K562 (cell line): Measurements from ENCODE around the gene DUSP10. TPM values are rescaled to one million over a fixed set of nuclear protein-coding genes. Genes with fewer than 3 reads are reported as not detected.

Experiments used
- ARNT ChIP-seq, 2 experiments: fragments of 450-650 bp; IDR thresholded peaks; 2 replicates each; pipeline ENCODE4 v1.6.1; 2016; ENCODE audit warnings: mild to moderate bottlenecking in 1 of 2
- ASH1L ChIP-seq: fragments of 450-650 bp; IDR thresholded peaks from 2 replicates; pipeline ENCODE4 v1.6.1; 2018; ENCODE audit warnings: borderline replicate concordance, mild to moderate bottlenecking, low read depth; ENCODE audit not compliant: partially characterized antibody
- ATF1 ChIP-seq, 2 experiments: fragments of 450-650 bp in 1 of 2; IDR thresholded peaks; 2 replicates each; pipeline ENCODE4 v1.6.1; 2016; ENCODE audit warnings: missing compliant biosample characterization in 1 of 2, missing genetic modification characterization in 1 of 2
- CHCHD3 ChIP-seq: fragments of 250-450 bp; sonication (Bioruptor Pico); IDR thresholded peaks from 2 replicates; pipeline ENCODE4 v2.1.2; 2022; ENCODE audit warnings: mild to moderate bottlenecking
- DEAF1 ChIP-seq: fragments of 450-650 bp; formaldehyde crosslinking; IDR thresholded peaks from 2 replicates; pipeline ENCODE4 v1.4.0; 2020; ENCODE audit warnings: mild to moderate bottlenecking, moderate library complexity
- EGR1 ChIP-seq: fragments of 450-650 bp; conservative IDR thresholded peaks from 2 replicates; pipeline ENCODE4 v1.6.1; 2017; ENCODE audit warnings: mild to moderate bottlenecking
- ETV6 ChIP-seq, 3 experiments: fragments of 150-350 bp in 1 of 3; sonication (generic) in 1 of 3; formaldehyde crosslinking in 1 of 3; IDR thresholded peaks; 2 replicates each; pipeline versions ENCODE4 v1.6.1 to v1.8.0; 2014 to 2022; ENCODE audit warnings: borderline replicate concordance in 2 of 3, low read depth in 2 of 3, antibody characterized with exemption in 1 of 3, low read length in 1 of 3, mild to moderate bottlenecking in 1 of 3, missing genetic modification reagents in 1 of 3
- FUS ChIP-seq: fragments of 200-400 bp; formaldehyde crosslinking; optimal IDR thresholded peaks from 2 replicates; pipeline ENCODE3; 2017; ENCODE audit warnings: low read depth, low read length
- GABPB1 ChIP-seq: sonication (generic); formaldehyde crosslinking; IDR thresholded peaks from 2 replicates; pipeline ENCODE4 v1.8.0; 2022; ENCODE audit warnings: mild to moderate bottlenecking, missing genetic modification reagents
- GATAD2A ChIP-seq: fragments of 450-650 bp; IDR thresholded peaks from 2 replicates; pipeline ENCODE4 v1.6.1; 2017
- GTF2A2 ChIP-seq: IDR thresholded peaks from 2 replicates; pipeline ENCODE4 v1.6.1; 2016; ENCODE audit warnings: mild to moderate bottlenecking, missing genetic modification characterization, missing compliant biosample characterization
- JUNB ChIP-seq: fragments of 450-650 bp; formaldehyde crosslinking; conservative IDR thresholded peaks from 2 replicates; pipeline ENCODE4 v1.4.0; 2020; ENCODE audit warnings: mild to moderate bottlenecking
- KLF13 ChIP-seq: fragments of 450-650 bp; IDR thresholded peaks from 2 replicates; pipeline ENCODE4 v1.6.1; 2016; ENCODE audit warnings: missing genetic modification characterization, low read depth, mild to moderate bottlenecking, missing compliant biosample characterization, moderate library complexity, borderline replicate concordance
- MCM7 ChIP-seq, 2 experiments: fragments of 450-650 bp; IDR thresholded peaks; 2 replicates each; pipeline ENCODE4 v1.6.1; 2016 to 2018
- NR3C1 ChIP-seq: sonication (generic); formaldehyde crosslinking; IDR thresholded peaks from 2 replicates; pipeline ENCODE4 v1.8.1; 2022; ENCODE audit warnings: missing genetic modification reagents
- PHF21A ChIP-seq: fragments of 450-650 bp; IDR thresholded peaks from 2 replicates; pipeline ENCODE4 v1.6.1; 2017; ENCODE audit warnings: low read depth, borderline replicate concordance
- RHOXF2B ChIP-seq: fragments of 250-450 bp; sonication (Bioruptor Pico); conservative IDR thresholded peaks from 2 replicates; pipeline ENCODE4 v1.5.1; 2021
- SPI1 ChIP-seq: IDR thresholded peaks from 2 replicates; pipeline ENCODE4 v1.6.1; 2011; ENCODE audit warnings: low read depth, low read length, control low read depth, borderline replicate concordance
- XRCC3 ChIP-seq: fragments of 450-650 bp; IDR thresholded peaks from 2 replicates; pipeline ENCODE4 v1.6.1; 2017; ENCODE audit warnings: mild to moderate bottlenecking, moderate library complexity
- ZEB2 ChIP-seq: fragments of 450-650 bp; IDR thresholded peaks from 2 replicates; pipeline ENCODE4 v1.6.1; 2016
- ZNF12 ChIP-seq: sonication (generic); formaldehyde crosslinking; IDR thresholded peaks from 2 replicates; pipeline ENCODE4 v1.4.0; 2020; ENCODE audit warnings: mild to moderate bottlenecking, missing genetic modification reagents
- ZNF174 ChIP-seq: fragments of 250-450 bp; sonication (Bioruptor Pico); IDR thresholded peaks from 2 replicates; pipeline ENCODE4 v1.4.0; 2020; ENCODE audit warnings: mild to moderate bottlenecking
- ZNF347 ChIP-seq: fragments of 450-650 bp; formaldehyde crosslinking; IDR thresholded peaks from 2 replicates; pipeline ENCODE4 v1.4.0; 2020; ENCODE audit warnings: low read depth, mild to moderate bottlenecking, moderate library complexity
- ZNF398 ChIP-seq: fragments of 250-450 bp; sonication (Bioruptor Pico); IDR thresholded peaks from 2 replicates; pipeline ENCODE4 v1.8.0; 2021; ENCODE audit warnings: moderate library complexity, mild to moderate bottlenecking, inconsistent platforms
- ZNF408 ChIP-seq: fragments of 250-450 bp; sonication (Bioruptor Pico); IDR thresholded peaks from 2 replicates; pipeline ENCODE4 v1.4.0; 2020; ENCODE audit warnings: low read depth, mild to moderate bottlenecking, moderate library complexity
- ZNF512 ChIP-seq: IDR thresholded peaks from 2 replicates; pipeline ENCODE4 v1.6.1; 2016; ENCODE audit warnings: missing genetic modification characterization, missing compliant biosample characterization
- ZNF75A ChIP-seq: fragments of 450-650 bp; formaldehyde crosslinking; IDR thresholded peaks from 2 replicates; pipeline ENCODE4 v1.4.0; 2020; ENCODE audit warnings: mild to moderate bottlenecking
- ZNF79 ChIP-seq: fragments of 250-450 bp; sonication (Bioruptor Pico); IDR thresholded peaks from 2 replicates; pipeline ENCODE4 v1.4.0; 2020; ENCODE audit warnings: low read depth, mild to moderate bottlenecking, moderate library complexity
- ZSCAN29 ChIP-seq: fragments of 450-650 bp; IDR thresholded peaks from 2 replicates; pipeline ENCODE4 v1.6.1; 2017
- polyA plus RNA-seq, 8 experiments: library from polyadenylated mRNA; depleted of rRNA in 4 of 8; stranded (reverse) in 5 of 8; unstranded in 3 of 8; fragments of >200 nt; fragmentation: Nextera tagmentation in 2 of 8; fragmentation: Illumina TruSeq in 1 of 8; extraction: Ambion mirVana in 2 of 8; extraction: Trizol in 1 of 8; gene quantifications; 2 replicates each; pipeline versions ENCODE4 v1.2.1 to v1.2.3, GENCODE V29; 2011 to 2014; ENCODE audit warnings: inconsistent platforms in 1 of 8, missing spikeins in 1 of 8
- total RNA-seq, 7 experiments: library from RNA; depleted of rRNA in 6 of 7; stranded (reverse); fragments of >200 nt in 6 of 7; fragmentation: Illumina TruSeq in 2 of 7; extraction: Trizol in 2 of 7; gene quantifications; 2 replicates each; pipeline versions ENCODE4 v1.2.1 to v1.2.3, GENCODE V29; 2011 to 2021; ENCODE audit warnings: low replicate concordance in 1 of 7

Gene DUSP10
- total and polyA plus RNA-seq, 9 of the 15 experiments (the other 6 are each of a cell fraction or from before 2014, with no cell fraction given): 1.7 to 8.3 (median 6.1) TPM

GRCh38 chr1:221667504-221667903 lies 74.4 kb downstream of the DUSP10 start (continued):
- TF ChIP-seq ATF1 (CRISPR knock-in tag; IDR thresholded peaks at IDR 0.05) (no peak), ATF1 (tag; IDR thresholded peaks at IDR 0.05) (peak; percentile 32; the same call in 1 of the 2 replicates), SPI1 (no peak), ZNF347 (CRISPR knock-in tag) (no peak), CHCHD3 (CRISPR knock-in tag) (no peak), GTF2A2 (tag) (no peak), DEAF1 (CRISPR knock-in tag) (no peak), ZEB2 (0 out of 2 replicates have a peak, but pooled peaks have one; percentile 19), NR3C1 (no peak), ZNF12 (no peak), XRCC3 (no peak), ZSCAN29 (no peak), ZNF512 (tag) (no peak), ASH1L (no peak), ZNF75A (no peak), ZNF398 (CRISPR knock-in tag) (no peak), MCM7 (IDR thresholded peaks at IDR 0.05) (no peak), PHF21A (peak; percentile 55; the same call in 1 of the 2 replicates), KLF13 (tag) (no peak), ZNF79 (CRISPR knock-in tag) (no peak), ARNT (IDR thresholded peaks at IDR 0.05) (no peak), GATAD2A (no peak), ZNF408 (CRISPR knock-in tag) (no peak), GABPB1 (CRISPR knock-in tag) (no peak), RHOXF2B (CRISPR knock-in tag) (no peak), ZNF174 (CRISPR knock-in tag) (no peak), ETV6 (IDR thresholded peaks at IDR 0.05; ENCODE audit: borderline replicate concordance in 1 of 2, low read depth in 2 of 2, low read length in 1 of 2) (no peak), ETV6 (CRISPR knock-in tag; IDR thresholded peaks at IDR 0.05; ENCODE audit: borderline replicate concordance) (no peak), JUNB (CRISPR knock-in tag) (peak; percentile 84), EGR1 (no peak), FUS (no peak)
